ENCODE measurements around the gene SNAPC4. TPM values are rescaled to one million over a fixed set of nuclear protein-coding genes. Genes with fewer than 3 reads are reported as not detected.
A peak's percentile ranks its signal among the peaks of the same experiment; 100 is the strongest.

SNAPC4 gene
- total RNA-seq, 1 donor, result 3.5 TPM

GRCh38 chr9:136405481-136405880 is 5.5 kb upstream of the SNAPC4 start:
- H3K4me1 ChIP-seq (ENCODE audit: insufficient read depth, low read length), result peaks cover 44% of the 10 kb centered on the region
- H3K4me3 ChIP-seq (ENCODE audit: low read length), result no peak overlapping the region
- no peaks in the 10 kb centered on the region for H3K9me3 ChIP-seq (ENCODE audit: low read depth, low read length)
- H3K27me3 ChIP-seq (ENCODE audit: insufficient read depth, low read length), result no peaks in the 10 kb centered on the region

- no peak overlapping the region for H3K4me3 ChIP-seq (ENCODE audit: low read length)
- H3K9me3 ChIP-seq (ENCODE audit: low read depth, low read length), result no peaks in the 10 kb centered on the region
- peaks cover 45% of the 10 kb centered on the region for H3K4me1 ChIP-seq (ENCODE audit: insufficient read depth, low read length)
- no peaks in the 10 kb centered on the region for H3K27me3 ChIP-seq (ENCODE audit: insufficient read depth, low read length)
Observed at GRCh38 chr9:136404801-136405136, 4.8 kb upstream of the SNAPC4 start.

GRCh38 chr9:136403915-136404800 is 4.2 kb upstream of the SNAPC4 start:
- Histone ChIP-seq H3K4me1 (ENCODE audit: insufficient read depth, low read length) (peaks cover 45% of the 10 kb centered on the region), H3K27me3 (ENCODE audit: insufficient read depth, low read length) (no peaks in the 10 kb centered on the region), H3K4me3 (ENCODE audit: low read length) (no peak overlapping the region), H3K9me3 (ENCODE audit: low read depth, low read length) (no peaks in the 10 kb centered on the region)

GRCh38 chr9:136403538-136403914 is 3.6 kb upstream of the SNAPC4 start:
- no peaks in the 10 kb centered on the region for H3K9me3 ChIP-seq (ENCODE audit: low read depth, low read length)
- peaks cover 45% of the 10 kb centered on the region for H3K4me1 ChIP-seq (ENCODE audit: insufficient read depth, low read length)
- H3K4me3 ChIP-seq (ENCODE audit: low read length), result no peak overlapping the region

GRCh38 chr9:136402067-136402466 is 2.1 kb upstream of the SNAPC4 start:
- H3K9me3 ChIP-seq (ENCODE audit: low read depth, low read length), result no peaks in the 10 kb centered on the region
- H3K27me3 ChIP-seq (ENCODE audit: insufficient read depth, low read length), result no peaks in the 10 kb centered on the region
- no peak overlapping the region for H3K4me3 ChIP-seq (ENCODE audit: low read length)
- peaks cover 50% of the 10 kb centered on the region for H3K4me1 ChIP-seq (ENCODE audit: insufficient read depth, low read length)

More at GRCh38 chr9:136403538-136403914, 3.6 kb upstream of the SNAPC4 start:
- H3K27me3 ChIP-seq (ENCODE audit: insufficient read depth, low read length), result no peaks in the 10 kb centered on the region

GRCh38 chr9:136401173-136401922 is 1.4 kb upstream of the SNAPC4 start:
- Histone ChIP-seq H3K4me3 (ENCODE audit: low read length) (no peak overlapping the region), H3K27me3 (ENCODE audit: insufficient read depth, low read length) (no peaks in the 10 kb centered on the region), H3K4me1 (ENCODE audit: insufficient read depth, low read length) (peaks cover 50% of the 10 kb centered on the region), H3K9me3 (ENCODE audit: low read depth, low read length) (no peaks in the 10 kb centered on the region)

- H3K4me1 ChIP-seq (ENCODE audit: insufficient read depth, low read length), result peaks cover 39% of the 10 kb centered on the region
- H3K4me3 ChIP-seq (ENCODE audit: low read length), result peak overlapping the region; percentile 69
- H3K9me3 ChIP-seq (ENCODE audit: low read depth, low read length), result no peaks in the 10 kb centered on the region
- H3K27me3 ChIP-seq (ENCODE audit: insufficient read depth, low read length), result no peaks in the 10 kb centered on the region
Observed at GRCh38 chr9:136399176-136400037, 563 bp downstream of the SNAPC4 start.

GRCh38 chr9:136398286-136398685 is 1.7 kb downstream of the SNAPC4 start:
- Histone ChIP-seq H3K27me3 (ENCODE audit: insufficient read depth, low read length) (no peaks in the 10 kb centered on the region), H3K4me1 (ENCODE audit: insufficient read depth, low read length) (peaks cover 27% of the 10 kb centered on the region)

GRCh38 chr9:136397643-136398042 is 2.3 kb downstream of the SNAPC4 start:
- peaks cover 27% of the 10 kb centered on the region for H3K4me1 ChIP-seq (ENCODE audit: insufficient read depth, low read length)
- no peak overlapping the region for H3K4me3 ChIP-seq (ENCODE audit: low read length)

More at GRCh38 chr9:136398286-136398685, 1.7 kb downstream of the SNAPC4 start:
- Histone ChIP-seq H3K4me3 (ENCODE audit: low read length) (no peak overlapping the region), H3K9me3 (ENCODE audit: low read depth, low read length) (no peaks in the 10 kb centered on the region)

GRCh38 chr9:136396219-136396515 is 3.8 kb downstream of the SNAPC4 start:
- H3K4me1 ChIP-seq (ENCODE audit: insufficient read depth, low read length), result peaks cover 27% of the 10 kb centered on the region
- H3K27me3 ChIP-seq (ENCODE audit: insufficient read depth, low read length), result no peaks in the 10 kb centered on the region
- no peak overlapping the region for H3K4me3 ChIP-seq (ENCODE audit: low read length)
- H3K9me3 ChIP-seq (ENCODE audit: low read depth, low read length), result no peaks in the 10 kb centered on the region

More at GRCh38 chr9:136397643-136398042, 2.3 kb downstream of the SNAPC4 start:
- no peaks in the 10 kb centered on the region for H3K27me3 ChIP-seq (ENCODE audit: insufficient read depth, low read length)
- no peaks in the 10 kb centered on the region for H3K9me3 ChIP-seq (ENCODE audit: low read depth, low read length)

GRCh38 chr9:136395345-136396218 is 4.4 kb downstream of the SNAPC4 start:
- no peaks in the 10 kb centered on the region for H3K27me3 ChIP-seq (ENCODE audit: insufficient read depth, low read length)
- no peaks in the 10 kb centered on the region for H3K9me3 ChIP-seq (ENCODE audit: low read depth, low read length)
- peaks cover 23% of the 10 kb centered on the region for H3K4me1 ChIP-seq (ENCODE audit: insufficient read depth, low read length)
- H3K4me3 ChIP-seq (ENCODE audit: low read length), result no peak overlapping the region

GRCh38 chr9:136395020-136395340 is 5.0 kb downstream of the SNAPC4 start:
- Histone ChIP-seq H3K9me3 (ENCODE audit: low read depth, low read length) (no peaks in the 10 kb centered on the region), H3K27me3 (ENCODE audit: insufficient read depth, low read length) (no peaks in the 10 kb centered on the region), H3K4me3 (ENCODE audit: low read length) (no peak overlapping the region), H3K4me1 (ENCODE audit: insufficient read depth, low read length) (peaks cover 18% of the 10 kb centered on the region)

GRCh38 chr9:136394312-136395019 is 5.5 kb downstream of the SNAPC4 start:
- Histone ChIP-seq H3K27me3 (ENCODE audit: insufficient read depth, low read length) (no peaks in the 10 kb centered on the region), H3K4me3 (ENCODE audit: low read length) (no peak overlapping the region), H3K4me1 (ENCODE audit: insufficient read depth, low read length) (peaks cover 14% of the 10 kb centered on the region), H3K9me3 (ENCODE audit: low read depth, low read length) (no peaks in the 10 kb centered on the region)

GRCh38 chr9:136393531-136393930 is 6.4 kb downstream of the SNAPC4 start:
- Histone ChIP-seq H3K4me3 (ENCODE audit: low read length) (no peak overlapping the region), H3K4me1 (ENCODE audit: insufficient read depth, low read length) (peaks cover 5% of the 10 kb centered on the region), H3K9me3 (ENCODE audit: low read depth, low read length) (no peaks in the 10 kb centered on the region), H3K27me3 (ENCODE audit: insufficient read depth, low read length) (no peaks in the 10 kb centered on the region)
